CD4-positive, alpha-beta memory T cell (primary cell): Measurements from ENCODE around the gene DAPK1. TPM values are rescaled to one million over a fixed set of nuclear protein-coding genes. Genes with fewer than 3 reads are reported as not detected.

ENCODE experiments used
- CTCF ChIA-PET: fragments of 350-600 bp; sonication (Branson Sonifier 250); formaldehyde crosslinking; loops from one replicate; lab custom pipeline; 2021; ENCODE audit warnings: inconsistent platforms; ENCODE audit not compliant: partially characterized antibody; lab: Charles Lee
- POLR2A ChIA-PET: fragments of 350-600 bp; sonication (Branson Sonifier 250); formaldehyde crosslinking; loops from one replicate; lab custom pipeline; 2021; ENCODE audit not compliant: partially characterized antibody; lab: Charles Lee
- DNase-seq, 5 donors: peaks; one replicate each; pipeline versions ENCODE4 v3.0.0 to v3.0.0-alpha.2; 2020 to 2022; ENCODE audit warnings: mixed read lengths in 1 of 5
- H3K27ac ChIP-seq: one replicate; pipeline ENCODE4 v1.7.0; 2013; ENCODE audit warnings: low read depth, low read length
- H3K27me3 ChIP-seq: 2 replicates; pipeline ENCODE4 v1.7.0; 2013; ENCODE audit warnings: mild to moderate bottlenecking, low read length, moderate library complexity; ENCODE audit not compliant: insufficient read depth
- H3K36me3 ChIP-seq: 2 replicates; pipeline ENCODE4 v1.7.0; 2013; ENCODE audit warnings: mild to moderate bottlenecking, low read length, moderate library complexity; ENCODE audit not compliant: insufficient read depth
- H3K4me1 ChIP-seq: 2 replicates; pipeline ENCODE4 v1.7.0; 2013; ENCODE audit warnings: mild to moderate bottlenecking, low read length, moderate library complexity; ENCODE audit not compliant: insufficient read depth
- H3K4me3 ChIP-seq, 2 donors: one replicate each; pipeline ENCODE4 v1.7.0; 2013; ENCODE audit warnings: low read length in 2 of 2, mild to moderate bottlenecking in 1 of 2
- H3K9me3 ChIP-seq, 2 donors: one replicate each; pipeline ENCODE4 v1.7.0; 2013; ENCODE audit warnings: low read length in 2 of 2, control low read depth in 1 of 2; ENCODE audit not compliant: control insufficient read depth in 1 of 2
- H3K27ac Mint-ChIP-seq, 7 donors: one replicate each; pipeline ENCODE4 v1.8.0; 2020 to 2021; ENCODE audit warnings: mixed read lengths in 7 of 7, mild to moderate bottlenecking in 6 of 7, inconsistent platforms in 3 of 7, moderate library complexity in 3 of 7
- H3K27me3 Mint-ChIP-seq, 2 donors: one replicate each; pipeline ENCODE4 v1.8.0; 2020 to 2021; ENCODE audit warnings: mixed read lengths in 2 of 2
- H3K36me3 Mint-ChIP-seq, 2 donors: one replicate each; pipeline ENCODE4 v1.8.0; 2020 to 2021; ENCODE audit warnings: mixed read lengths in 2 of 2, inconsistent platforms in 1 of 2, mild to moderate bottlenecking in 1 of 2
- H3K4me1 Mint-ChIP-seq, 4 donors: one replicate each; pipeline ENCODE4 v1.8.0; 2020 to 2021; ENCODE audit warnings: mixed read lengths in 4 of 4, mild to moderate bottlenecking in 1 of 4
- H3K4me3 Mint-ChIP-seq, 8 donors: one replicate each; pipeline ENCODE4 v1.8.0; 2020 to 2021; ENCODE audit warnings: mixed read lengths in 8 of 8, mild to moderate bottlenecking in 7 of 8, moderate library complexity in 6 of 8, inconsistent platforms in 3 of 8
- H3K9me3 Mint-ChIP-seq, 8 donors: one replicate each; pipeline ENCODE4 v1.8.0; 2020 to 2021; ENCODE audit warnings: mixed read lengths in 8 of 8, mild to moderate bottlenecking in 5 of 8, inconsistent platforms in 3 of 8, moderate library complexity in 1 of 8
- intact Hi-C: fragments of 100-400 bp; cut with micrococcal nuclease; formaldehyde crosslinking; loops from one replicate; pipeline ENCODE4 v1.15.1; 2023
- polyA plus RNA-seq, 2 donors: library from polyadenylated mRNA; unstranded; fragments of 300-500 nt; fragmentation: Illumina TruSeq; gene quantifications; one replicate each; pipeline ENCODE4 v1.2.3, GENCODE V29; 2021
- total RNA-seq, 2 experiments: library from RNA; stranded (reverse); gene quantifications; one replicate each; pipeline ENCODE4 v1.2.3, GENCODE V29; 2021

The DAPK1 gene
- total and polyA plus RNA-seq, 4 experiments from 2014 or later = 1.7 to 2.2 TPM; not detected in 2

GRCh38 chr9:87610200-87611155, 112.8 kb downstream of the DAPK1 start:
- H3K9me3 Mint-ChIP-seq = peaks cover 0 to 2% (median 0%) of the 10 kb centered on the region in 8 donors
- no peak overlapping the region for H3K27ac Mint-ChIP-seq
- H3K4me1 Mint-ChIP-seq = peaks cover 0 to under 1% (median 0%) of the 10 kb centered on the region in 4 donors
- Histone ChIP-seq H3K36me3 (no peaks in the 10 kb centered on the region), H3K27me3 (no peaks in the 10 kb centered on the region), H3K4me1 (no peaks in the 10 kb centered on the region), H3K27ac (no peak overlapping the region), H3K4me3 (no peak overlapping the region), H3K9me3 (no peaks in the 10 kb centered on the region)
- H3K27me3 Mint-ChIP-seq = peaks cover 6 to 9% of the 10 kb centered on the region in 2 donors
- intact Hi-C loops = no loop called here
- DNase-seq = no peak
- ChIA-PET CTCF (no interaction called here), POLR2A (no interaction called here)
- no peak overlapping the region for H3K4me3 Mint-ChIP-seq
- H3K36me3 Mint-ChIP-seq = no peaks in the 10 kb centered on the region

GRCh38 chr9:87611776-87612175, 114.1 kb downstream of the DAPK1 start:
- no peak for DNase-seq
- Mint-ChIP-seq H3K27ac (no peak overlapping the region), H3K4me3 (no peak overlapping the region), H3K9me3 (peaks cover 0 to 2% (median 0%) of the 10 kb centered on the region in 8 donors), H3K4me1 (no peaks in the 10 kb centered on the region), H3K36me3 (no peaks in the 10 kb centered on the region), H3K27me3 (peaks cover 5 to 7% of the 10 kb centered on the region in 2 donors)
- Histone ChIP-seq H3K4me1 (no peaks in the 10 kb centered on the region), H3K27me3 (no peaks in the 10 kb centered on the region), H3K9me3 (no peaks in the 10 kb centered on the region), H3K4me3 (no peak overlapping the region), H3K27ac (no peak overlapping the region), H3K36me3 (no peaks in the 10 kb centered on the region)
- intact Hi-C loops = no loop called here
- ChIA-PET CTCF (no interaction called here), POLR2A (no interaction called here)

- H3K27ac ChIP-seq = no peak overlapping the region
- no peak for DNase-seq
- CTCF ChIA-PET = no interaction called here
Observed at GRCh38 chr9:87612536-87612935, 114.9 kb downstream of the DAPK1 start.

DNA sequence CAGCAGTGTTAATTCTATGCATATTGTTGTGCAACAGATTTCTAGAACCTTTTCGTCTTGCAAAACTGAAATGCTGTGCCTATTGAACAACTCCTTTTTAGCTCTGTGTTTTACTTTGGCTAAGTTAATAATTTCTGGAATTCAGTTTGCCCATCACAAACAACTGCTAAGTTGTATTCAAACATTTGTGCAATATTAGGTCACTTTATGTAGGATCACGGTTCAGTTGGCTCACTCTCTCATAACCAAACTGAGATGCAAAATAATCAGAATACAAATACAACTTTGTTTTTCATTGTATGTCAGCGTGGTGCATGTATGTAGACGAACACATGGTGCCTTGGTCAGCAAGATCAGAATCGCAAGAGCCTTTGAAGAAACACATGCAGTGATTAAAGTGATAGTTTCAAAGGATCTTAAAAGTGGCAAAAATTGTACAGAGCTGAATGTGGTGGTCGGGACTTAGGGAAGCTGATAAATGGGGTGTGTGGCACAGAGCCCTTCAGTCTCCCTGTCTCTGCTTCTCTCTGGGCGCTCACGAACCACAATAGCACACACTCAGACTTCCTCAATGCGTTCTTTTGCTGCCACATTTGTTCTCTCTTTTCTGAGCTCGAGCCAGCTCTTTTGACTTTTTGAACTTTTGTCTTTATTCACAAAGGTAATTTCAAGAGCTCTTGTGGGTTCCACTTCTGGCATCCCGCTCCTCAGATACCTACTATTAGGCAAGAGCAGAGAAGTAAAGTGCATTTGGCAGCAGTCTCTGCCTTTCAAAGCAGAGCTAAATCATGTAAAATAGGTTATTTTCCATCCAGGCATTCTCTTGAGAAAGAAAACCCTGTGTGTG, 115.8 kb downstream of the DAPK1 start:
- CTCF ChIA-PET = no interaction called here
- no peaks in the 10 kb centered on the region for H3K9me3 ChIP-seq

More at GRCh38 chr9:87612536-87612935, 114.9 kb downstream of the DAPK1 start:
- no peaks in the 10 kb centered on the region for H3K9me3 ChIP-seq
- H3K27me3 ChIP-seq = no peaks in the 10 kb centered on the region
- POLR2A ChIA-PET = no interaction called here
- peaks cover 0 to 3% (median 0%) of the 10 kb centered on the region in 8 donors for H3K9me3 Mint-ChIP-seq
- no peaks in the 10 kb centered on the region for H3K4me1 Mint-ChIP-seq
- H3K27me3 Mint-ChIP-seq = peaks cover 5 to 7% of the 10 kb centered on the region in 2 donors
- H3K36me3 Mint-ChIP-seq = no peaks in the 10 kb centered on the region
- intact Hi-C loops = no loop called here
- H3K27ac Mint-ChIP-seq = no peak overlapping the region
- H3K4me3 ChIP-seq = no peak overlapping the region
- no peaks in the 10 kb centered on the region for H3K4me1 ChIP-seq
- no peaks in the 10 kb centered on the region for H3K36me3 ChIP-seq
- H3K4me3 Mint-ChIP-seq = no peak overlapping the region

DNA sequence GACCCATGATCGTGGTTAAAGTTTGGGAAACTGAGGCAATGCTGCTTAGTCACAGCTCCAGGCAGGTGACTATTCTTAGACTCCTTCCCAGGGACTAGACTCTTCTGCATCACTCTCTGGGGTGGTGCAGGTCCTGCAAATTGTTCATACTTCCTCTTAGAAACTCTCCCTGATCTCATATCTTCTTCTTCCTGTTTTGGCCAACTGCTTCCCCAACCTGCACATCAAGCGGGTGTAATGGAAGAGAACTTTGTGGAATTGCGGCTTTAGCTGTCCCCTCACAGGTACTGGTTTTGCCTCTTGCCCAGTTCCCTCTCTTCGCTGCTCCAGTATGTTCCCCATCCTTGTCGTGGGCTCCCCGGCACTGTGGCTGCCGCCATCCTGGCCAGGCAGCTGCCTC, 116.7 kb downstream of the DAPK1 start:
- Mint-ChIP-seq H3K9me3 (peaks cover 0 to 7% (median 3%) of the 10 kb centered on the region in 8 donors), H3K27ac (no peak overlapping the region), H3K27me3 (peaks cover 3 to 10% of the 10 kb centered on the region in 2 donors), H3K4me1 (no peaks in the 10 kb centered on the region), H3K36me3 (no peaks in the 10 kb centered on the region), H3K4me3 (no peak overlapping the region)
- Histone ChIP-seq H3K4me1 (no peaks in the 10 kb centered on the region), H3K27me3 (no peaks in the 10 kb centered on the region), H3K4me3 (no peak overlapping the region), H3K9me3 (no peaks in the 10 kb centered on the region), H3K27ac (no peak overlapping the region), H3K36me3 (no peaks in the 10 kb centered on the region)
- intact Hi-C loops = no loop called here
- POLR2A ChIA-PET = interaction anchor here (1.2 kb wide), 1 partner anchor 12 kb away, joined by 3 read pairs; no protein-coding TSS in a partner anchor
- DNase-seq = no peak
- CTCF ChIA-PET = no interaction called here

More for the DNA sequence above, 115.8 kb downstream of the DAPK1 start:
- POLR2A ChIA-PET = interaction anchor here (1.2 kb wide), 1 partner anchor 13 kb away, joined by 3 read pairs; no protein-coding TSS in a partner anchor
- Histone ChIP-seq H3K27ac (no peak overlapping the region), H3K4me1 (no peaks in the 10 kb centered on the region), H3K4me3 (no peak overlapping the region), H3K27me3 (no peaks in the 10 kb centered on the region), H3K36me3 (no peaks in the 10 kb centered on the region)
- Mint-ChIP-seq H3K9me3 (peaks cover 0 to 3% (median 0%) of the 10 kb centered on the region in 8 donors), H3K4me3 (no peak overlapping the region), H3K27ac (no peak overlapping the region), H3K36me3 (no peaks in the 10 kb centered on the region), H3K27me3 (peaks cover 5 to 7% of the 10 kb centered on the region in 2 donors), H3K4me1 (no peaks in the 10 kb centered on the region)
- no peak for DNase-seq
- intact Hi-C loops = no loop called here

DNA sequence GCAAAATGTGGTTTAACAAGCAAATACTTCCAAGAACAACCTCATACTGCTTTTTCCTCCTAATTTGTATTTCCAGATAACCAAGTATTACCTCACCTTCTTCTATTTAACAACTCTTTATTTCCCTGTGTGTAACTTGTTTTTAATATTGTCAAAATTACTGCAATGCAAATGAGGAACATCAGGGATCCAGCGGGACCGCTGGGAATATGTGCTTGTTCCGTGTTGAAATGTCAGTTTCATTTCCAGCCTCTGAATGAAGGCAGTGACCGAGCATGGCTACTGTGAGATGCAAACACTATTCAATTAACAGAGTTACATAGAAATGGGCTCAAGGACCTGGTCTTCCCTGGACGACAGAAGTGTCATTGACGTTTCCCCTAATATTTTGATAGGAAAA, 117.5 kb downstream of the DAPK1 start:
- POLR2A ChIA-PET = no interaction called here
- Histone ChIP-seq H3K27me3 (no peaks in the 10 kb centered on the region), H3K4me1 (no peaks in the 10 kb centered on the region), H3K36me3 (no peaks in the 10 kb centered on the region), H3K9me3 (no peaks in the 10 kb centered on the region), H3K27ac (no peak overlapping the region), H3K4me3 (no peak overlapping the region)
- no peak for DNase-seq
- H3K36me3 Mint-ChIP-seq = no peaks in the 10 kb centered on the region
- CTCF ChIA-PET = no interaction called here
- H3K4me3 Mint-ChIP-seq = no peak overlapping the region
- H3K27ac Mint-ChIP-seq = no peak overlapping the region
- H3K4me1 Mint-ChIP-seq = no peaks in the 10 kb centered on the region
- peaks cover 3 to 14% of the 10 kb centered on the region in 2 donors for H3K27me3 Mint-ChIP-seq
- intact Hi-C loops = no loop called here
- peaks cover 0 to 7% (median 3%) of the 10 kb centered on the region in 8 donors for H3K9me3 Mint-ChIP-seq
